Gastroesophageal sphincter (tissue), 3 donors: ENCODE results near the gene CLSTN2.

Source experiments
- EP300 ChIP-seq: sonication (generic); formaldehyde crosslinking; IDR thresholded peaks from one replicate; pipeline ENCODE4 v1.6.1; 2017; ENCODE audit warnings: antibody characterized with exemption, mild to moderate bottlenecking
- POLR2A ChIP-seq, 2 donors: fragments of 450-650 bp; IDR thresholded peaks; one replicate each; pipeline ENCODE4 v1.6.1; 2017; ENCODE audit warnings: antibody characterized with exemption in 2 of 2, mild to moderate bottlenecking in 2 of 2, moderate library complexity in 1 of 2
- POLR2AphosphoS5 ChIP-seq: sonication (generic); formaldehyde crosslinking; IDR thresholded peaks from one replicate; pipeline ENCODE4 v1.6.1; 2017; ENCODE audit warnings: antibody characterized with exemption
- TF ChIP-seq, protein P1 (sequence below), 4 experiments: fragments of 200-600 bp in 2 of 4; fragments of 450-650 bp in 2 of 4; sonication (generic) in 1 of 4; IDR thresholded peaks; one replicate each; pipeline ENCODE4 v1.5.1; 2017 to 2019; ENCODE audit warnings: antibody characterized with exemption in 4 of 4, mild to moderate bottlenecking in 2 of 4, moderate library complexity in 2 of 4

DNA sequence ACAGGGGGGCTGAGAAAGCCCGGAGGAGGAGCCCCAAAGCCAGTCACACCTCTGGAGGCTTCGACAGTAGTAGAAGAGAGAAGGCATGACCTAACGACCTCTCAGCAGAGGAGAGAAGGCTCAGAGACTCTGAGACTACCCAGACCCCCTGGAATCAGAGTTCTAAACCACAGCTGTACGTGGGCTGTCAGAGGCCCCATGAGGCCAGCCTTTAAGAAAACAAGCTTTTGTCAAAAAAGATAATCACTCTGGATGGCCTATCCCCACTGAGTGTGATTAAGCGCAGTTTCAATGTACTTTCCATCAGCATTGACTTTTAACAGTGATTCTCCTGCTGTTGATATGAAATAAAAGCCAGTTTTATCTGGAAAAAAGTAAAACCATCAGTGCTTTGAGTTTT lies 330.3 kb downstream of the CLSTN2 start:
- no peak for TF ChIP-seq POLR2AphosphoS5
- TF ChIP-seq, protein P1, sequence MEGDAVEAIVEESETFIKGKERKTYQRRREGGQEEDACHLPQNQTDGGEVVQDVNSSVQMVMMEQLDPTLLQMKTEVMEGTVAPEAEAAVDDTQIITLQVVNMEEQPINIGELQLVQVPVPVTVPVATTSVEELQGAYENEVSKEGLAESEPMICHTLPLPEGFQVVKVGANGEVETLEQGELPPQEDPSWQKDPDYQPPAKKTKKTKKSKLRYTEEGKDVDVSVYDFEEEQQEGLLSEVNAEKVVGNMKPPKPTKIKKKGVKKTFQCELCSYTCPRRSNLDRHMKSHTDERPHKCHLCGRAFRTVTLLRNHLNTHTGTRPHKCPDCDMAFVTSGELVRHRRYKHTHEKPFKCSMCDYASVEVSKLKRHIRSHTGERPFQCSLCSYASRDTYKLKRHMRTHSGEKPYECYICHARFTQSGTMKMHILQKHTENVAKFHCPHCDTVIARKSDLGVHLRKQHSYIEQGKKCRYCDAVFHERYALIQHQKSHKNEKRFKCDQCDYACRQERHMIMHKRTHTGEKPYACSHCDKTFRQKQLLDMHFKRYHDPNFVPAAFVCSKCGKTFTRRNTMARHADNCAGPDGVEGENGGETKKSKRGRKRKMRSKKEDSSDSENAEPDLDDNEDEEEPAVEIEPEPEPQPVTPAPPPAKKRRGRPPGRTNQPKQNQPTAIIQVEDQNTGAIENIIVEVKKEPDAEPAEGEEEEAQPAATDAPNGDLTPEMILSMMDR (IDR thresholded peaks at IDR 0.05): no peak
- TF ChIP-seq EP300: no peak
- TF ChIP-seq POLR2A (IDR thresholded peaks at IDR 0.05): no peak
